ENCODE results near the gene TUBA4A. TPM values are rescaled to one million over a fixed set of nuclear protein-coding genes. Genes with fewer than 3 reads are reported as not detected.
"Not testable (repeated sequence)": the region's sequence is repeated elsewhere in the genome, so short reads cannot be mapped to it uniquely, and the experiment has no call there.

TUBA4A gene
- total and polyA plus RNA-seq, 2 experiments from 2014 or later = 4.7 to 10.5 TPM

GRCh38 chr2:219287580-219288265 is 34.0 kb upstream of the TUBA4A start:
- no peaks in the 10 kb centered on the region for H3K9me2 ChIP-seq (replicated peaks; ENCODE audit: insufficient read depth)
- H4K20me1 ChIP-seq (ENCODE audit: insufficient read depth, poor library complexity, severe bottlenecking) = no peaks in the 10 kb centered on the region
- H3K4me3 ChIP-seq = no peak overlapping the region
- no peaks in the 10 kb centered on the region for H3K36me3 ChIP-seq (replicated peaks; ENCODE audit: insufficient read depth, low read depth)
- no peak overlapping the region for H3K27ac ChIP-seq
- H2AFZ ChIP-seq = no peak overlapping the region
- no peaks in the 10 kb centered on the region for H3K9me3 ChIP-seq (ENCODE audit: low read depth)
- 66% methylated on average over 10 of the region's 10 CpGs for WGBS (ENCODE audit: low lambda C conversion rate, missing lambda C conversion rate)
- no peak for DNase-seq (ENCODE audit: low spot score)
- H3K79me2 ChIP-seq = no peaks in the 10 kb centered on the region
- H3K4me1 ChIP-seq (ENCODE audit: insufficient read depth) = no peaks in the 10 kb centered on the region
- TF ChIP-seq EZH2 (IDR thresholded peaks at IDR 0.05; ENCODE audit: borderline replicate concordance) (no peak), CTCF (IDR thresholded peaks at IDR 0.05; ENCODE audit: poor library complexity) (no peak), EZH2phosphoT487 (IDR thresholded peaks at IDR 0.05; ENCODE audit: low read depth, severe bottlenecking, unreplicated experiment) (no peak)
- no peaks in the 10 kb centered on the region for H3K27me3 ChIP-seq
- no peak overlapping the region for H3K4me2 ChIP-seq

GRCh38 chr2:219287116-219287440 is 33.4 kb upstream of the TUBA4A start:
- not testable (repeated sequence) for H3K27me3 ChIP-seq; H3K9me2 ChIP-seq (replicated peaks; ENCODE audit: insufficient read depth); H3K9me3 ChIP-seq (ENCODE audit: low read depth); H3K4me3 ChIP-seq; H3K4me1 ChIP-seq (ENCODE audit: insufficient read depth); H4K20me1 ChIP-seq (ENCODE audit: insufficient read depth, poor library complexity, severe bottlenecking); H3K36me3 ChIP-seq (replicated peaks; ENCODE audit: insufficient read depth, low read depth); H3K27ac ChIP-seq; H3K79me2 ChIP-seq; DNase-seq (ENCODE audit: low spot score); H2AFZ ChIP-seq; H3K4me2 ChIP-seq
- 94% methylated on average over 6 of the region's 6 CpGs for WGBS (ENCODE audit: low lambda C conversion rate, missing lambda C conversion rate)

GRCh38 chr2:219286436-219287115 is 32.9 kb upstream of the TUBA4A start:
- no peaks in the 10 kb centered on the region for H3K36me3 ChIP-seq (replicated peaks; ENCODE audit: insufficient read depth, low read depth)
- no peaks in the 10 kb centered on the region for H3K27me3 ChIP-seq

More at GRCh38 chr2:219286436-219287115, 32.9 kb upstream of the TUBA4A start:
- Histone ChIP-seq H3K4me2 (no peak overlapping the region), H3K27ac (no peak overlapping the region), H3K9me2 (replicated peaks; ENCODE audit: insufficient read depth) (no peaks in the 10 kb centered on the region), H3K9me3 (ENCODE audit: low read depth) (no peaks in the 10 kb centered on the region), H3K79me2 (no peaks in the 10 kb centered on the region), H2AFZ (no peak overlapping the region), H4K20me1 (ENCODE audit: insufficient read depth, poor library complexity, severe bottlenecking) (no peaks in the 10 kb centered on the region), H3K4me3 (no peak overlapping the region), H3K4me1 (ENCODE audit: insufficient read depth) (no peaks in the 10 kb centered on the region)
- WGBS (ENCODE audit: low lambda C conversion rate, missing lambda C conversion rate) = 93% methylated on average over 12 of the region's 12 CpGs
- TF ChIP-seq CTCF (IDR thresholded peaks at IDR 0.05; ENCODE audit: poor library complexity) (no peak), EZH2phosphoT487 (IDR thresholded peaks at IDR 0.05; ENCODE audit: low read depth, severe bottlenecking, unreplicated experiment) (no peak), EZH2 (IDR thresholded peaks at IDR 0.05; ENCODE audit: borderline replicate concordance) (no peak)
- DNase-seq (ENCODE audit: low spot score) = no peak

All from hepatocyte (in vitro differentiated cells).